HCT116 (cell line): Measurements from ENCODE around the gene ARHGAP45.

ENCODE experiments used
- TF ChIP-seq, protein P1 (sequence below), 3 experiments: fragments of 200-600 bp in 1 of 3; sonication (generic) in 1 of 3; IDR thresholded peaks in 2 of 3; conservative IDR thresholded peaks in 1 of 3; 2 replicates each; pipeline ENCODE4 v1.5.1; 2012 to 2017; ENCODE audit warnings: low read depth in 2 of 3, low read length in 2 of 3, antibody characterized with exemption in 1 of 3, borderline replicate concordance in 1 of 3, control low read depth in 1 of 3, mild to moderate bottlenecking in 1 of 3, mixed read lengths in 1 of 3, mixed run types in 1 of 3, moderate library complexity in 1 of 3; ENCODE audit not compliant: insufficient read depth in 1 of 3
- TF ChIP-seq, protein P2 (sequence below): IDR thresholded peaks from 2 replicates; pipeline ENCODE4 v1.6.1; 2012

DNA sequence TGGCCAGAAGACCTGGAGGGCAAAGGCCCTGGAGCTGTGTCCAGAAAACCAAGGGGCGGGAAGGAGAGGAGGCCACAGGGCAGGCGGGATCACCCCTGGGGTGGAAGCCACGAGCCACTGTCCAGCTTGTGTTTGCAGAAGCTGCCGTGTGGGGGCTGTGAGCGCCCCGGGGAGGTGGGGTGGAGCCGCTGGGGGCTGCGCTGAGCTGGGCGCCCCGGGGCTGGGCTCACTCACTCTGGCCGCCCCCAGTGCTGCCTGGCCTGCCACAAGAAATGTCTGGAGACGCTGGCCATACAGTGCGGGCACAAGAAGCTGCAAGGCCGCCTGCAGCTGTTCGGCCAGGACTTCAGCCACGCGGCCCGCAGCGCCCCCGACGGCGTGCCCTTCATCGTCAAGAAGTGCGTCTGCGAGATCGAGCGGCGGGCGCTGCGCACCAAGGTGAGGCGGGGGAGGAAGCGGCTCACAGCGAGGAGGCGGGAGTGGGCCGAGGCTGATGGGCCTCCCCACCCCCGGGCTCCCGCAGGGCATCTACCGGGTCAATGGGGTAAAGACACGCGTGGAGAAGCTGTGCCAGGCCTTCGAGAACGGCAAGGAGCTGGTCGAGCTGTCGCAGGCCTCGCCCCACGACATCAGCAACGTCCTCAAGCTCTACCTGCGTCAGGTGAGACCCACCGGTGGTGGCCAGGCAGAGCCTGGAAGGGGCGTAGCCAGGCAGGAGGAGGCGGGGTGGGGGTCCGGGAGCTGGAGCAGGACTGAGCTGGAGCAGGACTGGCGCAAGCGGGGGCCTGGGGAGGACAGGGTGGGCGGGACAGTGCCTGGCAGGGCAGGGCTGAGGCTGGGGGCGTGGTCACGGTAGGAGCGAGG, 14.6 kb downstream of the ARHGAP45 start:
- TF ChIP-seq, protein P1, sequence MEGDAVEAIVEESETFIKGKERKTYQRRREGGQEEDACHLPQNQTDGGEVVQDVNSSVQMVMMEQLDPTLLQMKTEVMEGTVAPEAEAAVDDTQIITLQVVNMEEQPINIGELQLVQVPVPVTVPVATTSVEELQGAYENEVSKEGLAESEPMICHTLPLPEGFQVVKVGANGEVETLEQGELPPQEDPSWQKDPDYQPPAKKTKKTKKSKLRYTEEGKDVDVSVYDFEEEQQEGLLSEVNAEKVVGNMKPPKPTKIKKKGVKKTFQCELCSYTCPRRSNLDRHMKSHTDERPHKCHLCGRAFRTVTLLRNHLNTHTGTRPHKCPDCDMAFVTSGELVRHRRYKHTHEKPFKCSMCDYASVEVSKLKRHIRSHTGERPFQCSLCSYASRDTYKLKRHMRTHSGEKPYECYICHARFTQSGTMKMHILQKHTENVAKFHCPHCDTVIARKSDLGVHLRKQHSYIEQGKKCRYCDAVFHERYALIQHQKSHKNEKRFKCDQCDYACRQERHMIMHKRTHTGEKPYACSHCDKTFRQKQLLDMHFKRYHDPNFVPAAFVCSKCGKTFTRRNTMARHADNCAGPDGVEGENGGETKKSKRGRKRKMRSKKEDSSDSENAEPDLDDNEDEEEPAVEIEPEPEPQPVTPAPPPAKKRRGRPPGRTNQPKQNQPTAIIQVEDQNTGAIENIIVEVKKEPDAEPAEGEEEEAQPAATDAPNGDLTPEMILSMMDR (IDR thresholded peaks at IDR 0.05 in 2 of 3, conservative IDR thresholded peaks at IDR 0.05 in 1 of 3; ENCODE audit: borderline replicate concordance in 1 of 3, insufficient read depth in 1 of 3, low read depth in 2 of 3, low read length in 2 of 3) = no peak
- TF ChIP-seq, protein P2, sequence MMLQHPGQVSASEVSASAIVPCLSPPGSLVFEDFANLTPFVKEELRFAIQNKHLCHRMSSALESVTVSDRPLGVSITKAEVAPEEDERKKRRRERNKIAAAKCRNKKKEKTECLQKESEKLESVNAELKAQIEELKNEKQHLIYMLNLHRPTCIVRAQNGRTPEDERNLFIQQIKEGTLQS = no peak
